ENCODE results near the gene HOXC9.

HOXC9 gene

GRCh38 chr12:53976172-53976822 lies 23.7 kb upstream of the HOXC9 start:
- DNase-seq (ENCODE audit: low read depth, low spot score), result no peak

- DNase-seq (ENCODE audit: low read depth, low spot score), result no peak
Observed at GRCh38 chr12:53976823-53977595, 23.0 kb upstream of the HOXC9 start.

GRCh38 chr12:53977596-53978445 lies 22.1 kb upstream of the HOXC9 start:
- no peak for DNase-seq (ENCODE audit: low read depth, low spot score)

GRCh38 chr12:53978477-53979356 lies 21.2 kb upstream of the HOXC9 start:
- DNase-seq (ENCODE audit: low read depth, low spot score), result no peak

GRCh38 chr12:53980104-53980801 lies 19.7 kb upstream of the HOXC9 start:
- DNase-seq (ENCODE audit: low read depth, low spot score), result no peak

GRCh38 chr12:53980802-53981496 lies 19.0 kb upstream of the HOXC9 start:
- DNase-seq (ENCODE audit: low read depth, low spot score), result no peak

GRCh38 chr12:53981634-53982565 lies 18.1 kb upstream of the HOXC9 start:
- DNase-seq (ENCODE audit: low read depth, low spot score), result no peak

- no peak for DNase-seq (ENCODE audit: low read depth, low spot score)
Observed at GRCh38 chr12:53982648-53983567, 17.1 kb upstream of the HOXC9 start.

GRCh38 chr12:53983568-53983949 lies 16.4 kb upstream of the HOXC9 start:
- no peak for DNase-seq (ENCODE audit: low read depth, low spot score)

GRCh38 chr12:53983950-53984572 lies 15.9 kb upstream of the HOXC9 start:
- no peak for DNase-seq (ENCODE audit: low read depth, low spot score)

- DNase-seq (ENCODE audit: low read depth, low spot score), result peak; percentile 48
Observed at GRCh38 chr12:53984901-53985691, 14.9 kb upstream of the HOXC9 start, which contains the start of gene HOXC10. TSS of gene HOXC10 (plus strand) at chr12:53985146. CDS start at chr12:53985260, 114 bp downstream.

- no peak for DNase-seq (ENCODE audit: low read depth, low spot score)
Observed at GRCh38 chr12:53985692-53985993, 14.3 kb upstream of the HOXC9 start.

- no peak for DNase-seq (ENCODE audit: low read depth, low spot score)
Observed at GRCh38 chr12:53985994-53986685, 13.8 kb upstream of the HOXC9 start.

GRCh38 chr12:53986686-53987483 lies 13.1 kb upstream of the HOXC9 start:
- no peak for DNase-seq (ENCODE audit: low read depth, low spot score)

GRCh38 chr12:53987787-53988230 lies 12.2 kb upstream of the HOXC9 start:
- no peak for DNase-seq (ENCODE audit: low read depth, low spot score)
